ENCODE data around the gene CSGALNACT2. TPM values are rescaled to one million over a fixed set of nuclear protein-coding genes. Genes with fewer than 3 reads are reported as not detected.

The CSGALNACT2 gene
- total RNA-seq, 1 experiment from 2014 or later, result 5.1 TPM

DNA sequence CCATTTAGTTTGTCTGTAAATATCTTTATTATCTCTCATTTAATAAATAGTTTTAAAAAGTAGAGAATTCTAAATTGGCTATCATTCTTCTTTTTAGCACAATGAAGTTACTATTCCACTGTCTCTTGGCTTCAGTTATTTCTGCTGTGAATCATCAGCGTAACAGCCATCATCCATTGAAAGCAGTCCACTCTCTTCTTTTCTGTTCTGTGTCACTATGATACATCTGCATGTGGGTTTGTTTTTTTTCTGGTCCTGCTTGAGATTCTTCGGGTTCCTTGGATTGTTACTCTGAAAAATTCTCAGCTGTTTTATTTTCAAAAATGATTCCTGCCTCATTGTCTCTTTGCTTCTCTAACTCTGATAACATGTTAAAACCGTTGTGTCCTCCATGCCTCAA lies 52.5 kb downstream of the CSGALNACT2 start (continued):
- TF ChIP-seq, protein P1, sequence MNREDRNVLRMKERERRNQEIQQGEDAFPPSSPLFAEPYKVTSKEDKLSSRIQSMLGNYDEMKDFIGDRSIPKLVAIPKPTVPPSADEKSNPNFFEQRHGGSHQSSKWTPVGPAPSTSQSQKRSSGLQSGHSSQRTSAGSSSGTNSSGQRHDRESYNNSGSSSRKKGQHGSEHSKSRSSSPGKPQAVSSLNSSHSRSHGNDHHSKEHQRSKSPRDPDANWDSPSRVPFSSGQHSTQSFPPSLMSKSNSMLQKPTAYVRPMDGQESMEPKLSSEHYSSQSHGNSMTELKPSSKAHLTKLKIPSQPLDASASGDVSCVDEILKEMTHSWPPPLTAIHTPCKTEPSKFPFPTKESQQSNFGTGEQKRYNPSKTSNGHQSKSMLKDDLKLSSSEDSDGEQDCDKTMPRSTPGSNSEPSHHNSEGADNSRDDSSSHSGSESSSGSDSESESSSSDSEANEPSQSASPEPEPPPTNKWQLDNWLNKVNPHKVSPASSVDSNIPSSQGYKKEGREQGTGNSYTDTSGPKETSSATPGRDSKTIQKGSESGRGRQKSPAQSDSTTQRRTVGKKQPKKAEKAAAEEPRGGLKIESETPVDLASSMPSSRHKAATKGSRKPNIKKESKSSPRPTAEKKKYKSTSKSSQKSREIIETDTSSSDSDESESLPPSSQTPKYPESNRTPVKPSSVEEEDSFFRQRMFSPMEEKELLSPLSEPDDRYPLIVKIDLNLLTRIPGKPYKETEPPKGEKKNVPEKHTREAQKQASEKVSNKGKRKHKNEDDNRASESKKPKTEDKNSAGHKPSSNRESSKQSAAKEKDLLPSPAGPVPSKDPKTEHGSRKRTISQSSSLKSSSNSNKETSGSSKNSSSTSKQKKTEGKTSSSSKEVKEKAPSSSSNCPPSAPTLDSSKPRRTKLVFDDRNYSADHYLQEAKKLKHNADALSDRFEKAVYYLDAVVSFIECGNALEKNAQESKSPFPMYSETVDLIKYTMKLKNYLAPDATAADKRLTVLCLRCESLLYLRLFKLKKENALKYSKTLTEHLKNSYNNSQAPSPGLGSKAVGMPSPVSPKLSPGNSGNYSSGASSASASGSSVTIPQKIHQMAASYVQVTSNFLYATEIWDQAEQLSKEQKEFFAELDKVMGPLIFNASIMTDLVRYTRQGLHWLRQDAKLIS (CRISPR knock-in tag; IDR thresholded peaks at IDR 0.05; ENCODE audit: borderline replicate concordance), result no peak
- no peak for TF ChIP-seq CREM (CRISPR knock-in tag; IDR thresholded peaks at IDR 0.05)
- no peak for TF ChIP-seq NFE2L1 (CRISPR knock-in tag; IDR thresholded peaks at IDR 0.05)
- no peak for TF ChIP-seq FOXP1 (CRISPR knock-in tag; IDR thresholded peaks at IDR 0.05; ENCODE audit: borderline replicate concordance)
- TF ChIP-seq, protein P2, sequence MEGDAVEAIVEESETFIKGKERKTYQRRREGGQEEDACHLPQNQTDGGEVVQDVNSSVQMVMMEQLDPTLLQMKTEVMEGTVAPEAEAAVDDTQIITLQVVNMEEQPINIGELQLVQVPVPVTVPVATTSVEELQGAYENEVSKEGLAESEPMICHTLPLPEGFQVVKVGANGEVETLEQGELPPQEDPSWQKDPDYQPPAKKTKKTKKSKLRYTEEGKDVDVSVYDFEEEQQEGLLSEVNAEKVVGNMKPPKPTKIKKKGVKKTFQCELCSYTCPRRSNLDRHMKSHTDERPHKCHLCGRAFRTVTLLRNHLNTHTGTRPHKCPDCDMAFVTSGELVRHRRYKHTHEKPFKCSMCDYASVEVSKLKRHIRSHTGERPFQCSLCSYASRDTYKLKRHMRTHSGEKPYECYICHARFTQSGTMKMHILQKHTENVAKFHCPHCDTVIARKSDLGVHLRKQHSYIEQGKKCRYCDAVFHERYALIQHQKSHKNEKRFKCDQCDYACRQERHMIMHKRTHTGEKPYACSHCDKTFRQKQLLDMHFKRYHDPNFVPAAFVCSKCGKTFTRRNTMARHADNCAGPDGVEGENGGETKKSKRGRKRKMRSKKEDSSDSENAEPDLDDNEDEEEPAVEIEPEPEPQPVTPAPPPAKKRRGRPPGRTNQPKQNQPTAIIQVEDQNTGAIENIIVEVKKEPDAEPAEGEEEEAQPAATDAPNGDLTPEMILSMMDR (IDR thresholded peaks at IDR 0.05), result no peak
- no peak for TF ChIP-seq GABPB1 (CRISPR knock-in tag; IDR thresholded peaks at IDR 0.05)

DNA sequence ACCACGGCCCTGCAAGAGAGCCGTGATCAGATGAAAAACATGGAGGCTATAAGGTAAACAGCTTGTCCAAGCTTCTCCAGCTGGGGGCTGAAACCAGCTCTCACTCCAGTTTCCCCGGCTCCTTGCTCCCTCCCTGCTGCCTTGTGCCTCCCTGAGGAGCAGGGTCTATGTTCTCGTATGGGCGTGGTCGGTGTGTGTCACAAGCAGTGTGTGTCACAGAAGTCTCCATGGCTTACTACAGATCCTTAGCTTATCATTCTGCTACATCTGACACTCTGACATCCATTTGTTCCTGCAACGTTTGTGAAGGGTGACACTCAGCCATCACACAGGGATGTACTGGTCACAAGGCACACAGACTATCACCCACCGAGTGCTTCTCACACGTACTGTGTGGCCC lies 54.6 kb downstream of the CSGALNACT2 start:
- ATAC-seq (no peak; the same call in 1 of the 2 replicates), DNase-seq (ENCODE audit: low spot score) (no peak)
- Mint-ChIP-seq H3K4me3 (no peak overlapping the region), H3K9me3 (no peaks in the 10 kb centered on the region; the same call in 1 of the 2 replicates), H3K36me3 (peaks cover 27% of the 10 kb centered on the region), H3K27me3 (ENCODE audit: low read depth) (no peaks in the 10 kb centered on the region), H3K27ac (no peak overlapping the region), H3K4me1 (peaks cover 5% of the 10 kb centered on the region)
- ChIA-PET POLR2A (no interaction called here), CTCF (interaction anchor here (1.4 to 3.4 kb wide), 3 partner anchors 10 to 38 kb away, joined by 4 to 36 read pairs (median 5); no protein-coding TSS in a partner anchor)
- no peak for TF ChIP-seq GTF2I (CRISPR knock-in tag; conservative IDR thresholded peaks at IDR 0.05)
- TF ChIP-seq PRRX2 (CRISPR knock-in tag; IDR thresholded peaks at IDR 0.05), result no peak
- TF ChIP-seq, protein P3, sequence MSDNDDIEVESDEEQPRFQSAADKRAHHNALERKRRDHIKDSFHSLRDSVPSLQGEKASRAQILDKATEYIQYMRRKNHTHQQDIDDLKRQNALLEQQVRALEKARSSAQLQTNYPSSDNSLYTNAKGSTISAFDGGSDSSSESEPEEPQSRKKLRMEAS (CRISPR knock-in tag; IDR thresholded peaks at IDR 0.05), result no peak
- TF ChIP-seq, protein P4, sequence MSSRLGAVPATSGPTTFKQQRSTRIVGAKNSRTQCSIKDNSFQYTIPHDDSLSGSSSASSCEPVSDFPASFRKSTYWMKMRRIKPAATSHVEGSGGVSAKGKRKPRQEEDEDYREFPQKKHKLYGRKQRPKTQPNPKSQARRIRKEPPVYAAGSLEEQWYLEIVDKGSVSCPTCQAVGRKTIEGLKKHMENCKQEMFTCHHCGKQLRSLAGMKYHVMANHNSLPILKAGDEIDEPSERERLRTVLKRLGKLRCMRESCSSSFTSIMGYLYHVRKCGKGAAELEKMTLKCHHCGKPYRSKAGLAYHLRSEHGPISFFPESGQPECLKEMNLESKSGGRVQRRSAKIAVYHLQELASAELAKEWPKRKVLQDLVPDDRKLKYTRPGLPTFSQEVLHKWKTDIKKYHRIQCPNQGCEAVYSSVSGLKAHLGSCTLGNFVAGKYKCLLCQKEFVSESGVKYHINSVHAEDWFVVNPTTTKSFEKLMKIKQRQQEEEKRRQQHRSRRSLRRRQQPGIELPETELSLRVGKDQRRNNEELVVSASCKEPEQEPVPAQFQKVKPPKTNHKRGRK (CRISPR knock-in tag; IDR thresholded peaks at IDR 0.05; ENCODE audit: borderline replicate concordance), result no peak
- TF ChIP-seq ETV6 (CRISPR knock-in tag; IDR thresholded peaks at IDR 0.05), result no peak
- no peak for TF ChIP-seq TEAD4 (CRISPR knock-in tag; IDR thresholded peaks at IDR 0.05)
- TF ChIP-seq JUN (CRISPR knock-in tag; IDR thresholded peaks at IDR 0.05), result no peak
- TF ChIP-seq KAT7 (CRISPR knock-in tag; IDR thresholded peaks at IDR 0.05; ENCODE audit: borderline replicate concordance), result no peak
- no peak for TF ChIP-seq ESRRA (CRISPR knock-in tag; IDR thresholded peaks at IDR 0.05; ENCODE audit: borderline replicate concordance)
- TF ChIP-seq, protein P5, sequence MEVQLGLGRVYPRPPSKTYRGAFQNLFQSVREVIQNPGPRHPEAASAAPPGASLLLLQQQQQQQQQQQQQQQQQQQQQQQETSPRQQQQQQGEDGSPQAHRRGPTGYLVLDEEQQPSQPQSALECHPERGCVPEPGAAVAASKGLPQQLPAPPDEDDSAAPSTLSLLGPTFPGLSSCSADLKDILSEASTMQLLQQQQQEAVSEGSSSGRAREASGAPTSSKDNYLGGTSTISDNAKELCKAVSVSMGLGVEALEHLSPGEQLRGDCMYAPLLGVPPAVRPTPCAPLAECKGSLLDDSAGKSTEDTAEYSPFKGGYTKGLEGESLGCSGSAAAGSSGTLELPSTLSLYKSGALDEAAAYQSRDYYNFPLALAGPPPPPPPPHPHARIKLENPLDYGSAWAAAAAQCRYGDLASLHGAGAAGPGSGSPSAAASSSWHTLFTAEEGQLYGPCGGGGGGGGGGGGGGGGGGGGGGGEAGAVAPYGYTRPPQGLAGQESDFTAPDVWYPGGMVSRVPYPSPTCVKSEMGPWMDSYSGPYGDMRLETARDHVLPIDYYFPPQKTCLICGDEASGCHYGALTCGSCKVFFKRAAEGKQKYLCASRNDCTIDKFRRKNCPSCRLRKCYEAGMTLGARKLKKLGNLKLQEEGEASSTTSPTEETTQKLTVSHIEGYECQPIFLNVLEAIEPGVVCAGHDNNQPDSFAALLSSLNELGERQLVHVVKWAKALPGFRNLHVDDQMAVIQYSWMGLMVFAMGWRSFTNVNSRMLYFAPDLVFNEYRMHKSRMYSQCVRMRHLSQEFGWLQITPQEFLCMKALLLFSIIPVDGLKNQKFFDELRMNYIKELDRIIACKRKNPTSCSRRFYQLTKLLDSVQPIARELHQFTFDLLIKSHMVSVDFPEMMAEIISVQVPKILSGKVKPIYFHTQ (CRISPR knock-in tag; IDR thresholded peaks at IDR 0.05), result no peak
- no peak for TF ChIP-seq TP53 (CRISPR knock-in tag; IDR thresholded peaks at IDR 0.05)
- TF ChIP-seq, protein P6, sequence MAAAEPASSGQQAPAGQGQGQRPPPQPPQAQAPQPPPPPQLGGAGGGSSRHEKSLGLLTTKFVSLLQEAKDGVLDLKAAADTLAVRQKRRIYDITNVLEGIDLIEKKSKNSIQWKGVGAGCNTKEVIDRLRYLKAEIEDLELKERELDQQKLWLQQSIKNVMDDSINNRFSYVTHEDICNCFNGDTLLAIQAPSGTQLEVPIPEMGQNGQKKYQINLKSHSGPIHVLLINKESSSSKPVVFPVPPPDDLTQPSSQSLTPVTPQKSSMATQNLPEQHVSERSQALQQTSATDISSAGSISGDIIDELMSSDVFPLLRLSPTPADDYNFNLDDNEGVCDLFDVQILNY (CRISPR knock-in tag; IDR thresholded peaks at IDR 0.05), result no peak
- TF ChIP-seq SP1 (CRISPR knock-in tag; conservative IDR thresholded peaks at IDR 0.05), result no peak
- TF ChIP-seq, protein P7, sequence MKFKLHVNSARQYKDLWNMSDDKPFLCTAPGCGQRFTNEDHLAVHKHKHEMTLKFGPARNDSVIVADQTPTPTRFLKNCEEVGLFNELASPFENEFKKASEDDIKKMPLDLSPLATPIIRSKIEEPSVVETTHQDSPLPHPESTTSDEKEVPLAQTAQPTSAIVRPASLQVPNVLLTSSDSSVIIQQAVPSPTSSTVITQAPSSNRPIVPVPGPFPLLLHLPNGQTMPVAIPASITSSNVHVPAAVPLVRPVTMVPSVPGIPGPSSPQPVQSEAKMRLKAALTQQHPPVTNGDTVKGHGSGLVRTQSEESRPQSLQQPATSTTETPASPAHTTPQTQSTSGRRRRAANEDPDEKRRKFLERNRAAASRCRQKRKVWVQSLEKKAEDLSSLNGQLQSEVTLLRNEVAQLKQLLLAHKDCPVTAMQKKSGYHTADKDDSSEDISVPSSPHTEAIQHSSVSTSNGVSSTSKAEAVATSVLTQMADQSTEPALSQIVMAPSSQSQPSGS (CRISPR knock-in tag; IDR thresholded peaks at IDR 0.05; ENCODE audit: borderline replicate concordance, low read depth), result no peak
- TF ChIP-seq OVOL2 (CRISPR knock-in tag; IDR thresholded peaks at IDR 0.05; ENCODE audit: borderline replicate concordance), result no peak
- no peak for TF ChIP-seq FOXK1 (CRISPR knock-in tag; IDR thresholded peaks at IDR 0.05)
- TF ChIP-seq, protein P8, sequence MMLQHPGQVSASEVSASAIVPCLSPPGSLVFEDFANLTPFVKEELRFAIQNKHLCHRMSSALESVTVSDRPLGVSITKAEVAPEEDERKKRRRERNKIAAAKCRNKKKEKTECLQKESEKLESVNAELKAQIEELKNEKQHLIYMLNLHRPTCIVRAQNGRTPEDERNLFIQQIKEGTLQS (CRISPR knock-in tag; conservative IDR thresholded peaks at IDR 0.05), result no peak
